Head of caudate nucleus (tissue), 42 donors: Measurements from ENCODE around the gene CYP4A11.
"Not testable (repeated sequence)": the region's sequence is repeated elsewhere in the genome, so short reads cannot be mapped to it uniquely, and the experiment has no call there.

Experiments used
- DNase-seq, 42 donors: peaks; one replicate each; pipeline versions ENCODE4 v3.0.0 to v3.0.0-alpha.2; 2020 to 2021; ENCODE audit warnings: mixed read lengths in 7 of 42
- intact Hi-C: fragments of 100-400 bp; cut with DNase I; formaldehyde crosslinking; loops from one replicate; pipeline ENCODE4 v1.15.0; 2022

CYP4A11 gene

GRCh38 chr1:46941135-46941694 is at the start of gene CYP4A11:
Gene CYP4A11 (minus strand): TSS chr1:46941476. CDS start chr1:46941433, 43 bp downstream.
- intact Hi-C loops: no loop called here
- no peak for DNase-seq

- intact Hi-C loops, DNase-seq: not testable (repeated sequence)
Measured at GRCh38 chr1:46990541-46990940, 49.3 kb upstream of the CYP4A11 start.

- DNase-seq: no peak
- intact Hi-C loops: no loop called here
Measured at GRCh38 chr1:46983830-46984586, 42.7 kb upstream of the CYP4A11 start.

- DNase-seq: peak in 7 of 42 donors; percentile 5 to 30 (median 18)
- intact Hi-C loops: no loop called here
Measured at GRCh38 chr1:46983166-46983829, 42.0 kb upstream of the CYP4A11 start.

- DNase-seq: no peak
- intact Hi-C loops: no loop called here
Measured at GRCh38 chr1:46969014-46969619, 27.8 kb upstream of the CYP4A11 start.

- intact Hi-C loops, DNase-seq: not testable (repeated sequence)
Measured at GRCh38 chr1:46962272-46962671, 21.0 kb upstream of the CYP4A11 start.

GRCh38 chr1:46961066-46961758 is 19.9 kb upstream of the CYP4A11 start:
- intact Hi-C loops: no loop called here
- DNase-seq: no peak

- intact Hi-C loops: no loop called here
- no peak for DNase-seq
Measured at GRCh38 chr1:46960250-46960649, 19.0 kb upstream of the CYP4A11 start.

- intact Hi-C loops, DNase-seq: not testable (repeated sequence)
Measured at GRCh38 chr1:46955116-46955515, 13.8 kb upstream of the CYP4A11 start.

- intact Hi-C loops: not testable (repeated sequence)
Measured at GRCh38 chr1:46953847-46954246, 12.6 kb upstream of the CYP4A11 start.

GRCh38 chr1:46949417-46949666 is 8.1 kb upstream of the CYP4A11 start:
- DNase-seq, intact Hi-C loops: not testable (repeated sequence)

More at GRCh38 chr1:46953847-46954246, 12.6 kb upstream of the CYP4A11 start:
- DNase-seq: not testable (repeated sequence)

- intact Hi-C loops: no loop called here
- no peak for DNase-seq
Measured at GRCh38 chr1:46948629-46949416, 7.5 kb upstream of the CYP4A11 start.

- intact Hi-C loops, DNase-seq: not testable (repeated sequence)
Measured at GRCh38 chr1:46947706-46948105, 6.4 kb upstream of the CYP4A11 start.

- intact Hi-C loops: no loop called here
- no peak for DNase-seq
Measured at GRCh38 chr1:46942086-46942485, 810 bp upstream of the CYP4A11 start.

GRCh38 chr1:46940307-46940706 is 969 bp downstream of the CYP4A11 start:
- no peak for DNase-seq
- intact Hi-C loops: no loop called here

GRCh38 chr1:46937270-46937669 is 4.0 kb downstream of the CYP4A11 start:
- intact Hi-C loops: no loop called here
- no peak for DNase-seq

- intact Hi-C loops: no loop called here
Measured at GRCh38 chr1:46936788-46937187, 4.5 kb downstream of the CYP4A11 start.

GRCh38 chr1:46934852-46935251 is 6.4 kb downstream of the CYP4A11 start:
- intact Hi-C loops, DNase-seq: not testable (repeated sequence)

More at GRCh38 chr1:46936788-46937187, 4.5 kb downstream of the CYP4A11 start:
- DNase-seq: no peak

- intact Hi-C loops, DNase-seq: not testable (repeated sequence)
Measured at GRCh38 chr1:46932020-46932419, 9.3 kb downstream of the CYP4A11 start.
